VCaP (cell line): ENCODE data around the gene HIRA.

Experiments
- H3K27ac ChIP-seq: fragments of 450-650 bp; 2 replicates; pipeline ENCODE4 v1.5.1; 2017
- CTCF ChIP-seq: fragments of 450-650 bp; conservative IDR thresholded peaks from 2 replicates; pipeline ENCODE4 v1.5.1; 2017; ENCODE audit warnings: mild to moderate bottlenecking, moderate library complexity

HIRA gene

GRCh38 chr22:19396561-19396933 is 35.0 kb downstream of the HIRA start:
- no peak overlapping the region for H3K27ac ChIP-seq
- TF ChIP-seq CTCF = no peak

GRCh38 chr22:19395276-19395675 is 36.3 kb downstream of the HIRA start:
- no peak for TF ChIP-seq CTCF
- H3K27ac ChIP-seq = no peak overlapping the region

- no peak overlapping the region for H3K27ac ChIP-seq
- TF ChIP-seq CTCF = no peak
Observed at GRCh38 chr22:19394274-19395050, 37.1 kb downstream of the HIRA start.

GRCh38 chr22:19393704-19394103 is 37.8 kb downstream of the HIRA start:
- TF ChIP-seq CTCF = no peak
- H3K27ac ChIP-seq = no peak overlapping the region

GRCh38 chr22:19387575-19387974 is 44.0 kb downstream of the HIRA start:
- no peak overlapping the region for H3K27ac ChIP-seq
- TF ChIP-seq CTCF = no peak

GRCh38 chr22:19387038-19387437 is 44.5 kb downstream of the HIRA start:
- no peak overlapping the region for H3K27ac ChIP-seq
- no peak for TF ChIP-seq CTCF

- TF ChIP-seq CTCF = no peak
Observed at GRCh38 chr22:19386248-19386647, 45.3 kb downstream of the HIRA start.

More at GRCh38 chr22:19386248-19386647, 45.3 kb downstream of the HIRA start:
- H3K27ac ChIP-seq = no peak overlapping the region
